BLaER1 (cell line): ENCODE data around the gene KCNJ12.

ENCODE experiments used
- H3K27ac ChIP-seq: shearing (Covaris generic); formaldehyde crosslinking; 2 replicates; pipeline ENCODE4 v1.8.1; 2022
- H3K27me3 ChIP-seq: shearing (Covaris generic); formaldehyde crosslinking; 2 replicates; pipeline ENCODE4 v1.8.1; 2022
- H3K36me3 ChIP-seq: shearing (Covaris generic); formaldehyde crosslinking; 2 replicates; pipeline ENCODE4 v1.8.1; 2022
- H3K4me1 ChIP-seq: shearing (Covaris generic); formaldehyde crosslinking; 2 replicates; pipeline ENCODE4 v1.8.1; 2022
- H3K4me2 ChIP-seq: shearing (Covaris generic); formaldehyde crosslinking; 2 replicates; pipeline ENCODE4 v1.8.1; 2022
- H3K4me3 ChIP-seq: shearing (Covaris generic); formaldehyde crosslinking; 2 replicates; pipeline ENCODE4 v1.8.1; 2022
- H3K9ac ChIP-seq: shearing (Covaris generic); formaldehyde crosslinking; 2 replicates; pipeline ENCODE4 v1.8.1; 2022
- H3K9me3 ChIP-seq: shearing (Covaris generic); formaldehyde crosslinking; 2 replicates; pipeline ENCODE4 v1.8.1; 2022
- H4K20me1 ChIP-seq: shearing (Covaris generic); formaldehyde crosslinking; 2 replicates; pipeline ENCODE4 v1.8.1; 2022
- Cebpa-rat ChIP-seq: shearing (Covaris generic); IDR thresholded peaks from 2 replicates; pipeline ENCODE4 v1.8.1; 2022

The KCNJ12 gene

DNA sequence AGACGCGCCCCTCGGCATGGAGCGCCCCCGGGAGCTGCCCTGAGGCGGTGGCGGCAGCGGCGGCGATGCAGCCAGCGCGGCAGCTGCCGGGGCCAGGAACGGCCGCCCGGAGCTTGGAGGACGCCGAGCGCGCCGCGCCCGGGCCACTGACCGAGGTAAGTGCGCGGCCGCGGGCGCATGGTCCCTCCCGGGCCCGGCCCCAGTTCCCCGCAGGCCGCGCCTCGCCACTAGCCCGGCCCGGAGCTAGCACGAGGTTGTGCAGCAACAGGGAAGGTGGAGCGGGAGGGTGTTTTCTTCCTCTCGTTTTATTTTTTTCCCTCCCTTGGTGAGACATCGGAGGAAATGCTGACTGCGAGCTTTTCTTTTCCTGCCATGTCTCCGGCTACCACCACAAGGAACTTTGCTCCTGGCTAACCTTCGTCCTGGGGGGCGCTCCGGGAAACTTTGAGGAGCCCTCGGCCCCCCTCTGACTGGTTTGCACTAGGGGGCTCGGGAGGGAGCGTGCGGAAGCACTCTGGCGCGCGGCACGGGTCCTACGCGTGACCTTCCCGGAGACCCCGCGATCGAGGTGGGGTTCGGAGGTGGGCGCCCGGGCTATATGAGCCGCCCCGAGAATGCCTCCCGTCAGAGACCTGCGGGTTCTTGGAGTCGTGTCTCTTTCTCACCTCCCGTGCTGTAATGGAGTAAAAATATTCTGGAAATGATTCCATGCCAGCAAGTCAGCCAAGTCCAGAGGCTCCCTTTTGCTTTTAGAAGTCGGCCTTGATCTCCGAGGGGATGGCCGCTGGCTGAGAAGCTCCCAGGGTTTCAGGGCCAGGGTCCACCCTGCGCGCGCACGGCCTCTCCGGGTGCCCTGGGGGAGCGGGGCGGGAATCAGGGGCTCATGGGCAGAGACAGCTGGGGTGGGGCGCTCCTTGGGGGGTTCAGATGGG lies 868 bp downstream of the KCNJ12 start:
- Histone ChIP-seq H3K4me3 (peak overlapping the region; percentile 93), H3K36me3 (peaks cover 39% of the 10 kb centered on the region), H3K27me3 (peaks cover 8% of the 10 kb centered on the region; the same call in 1 of the 2 replicates), H3K9ac (peak overlapping the region; percentile 92), H4K20me1 (peaks cover 49% of the 10 kb centered on the region), H3K27ac (peak overlapping the region; percentile 92), H3K4me1 (peaks cover 82% of the 10 kb centered on the region), H3K9me3 (no peaks in the 10 kb centered on the region), H3K4me2 (peak overlapping the region; percentile 96)
- TF ChIP-seq Cebpa-rat: no peak

DNA sequence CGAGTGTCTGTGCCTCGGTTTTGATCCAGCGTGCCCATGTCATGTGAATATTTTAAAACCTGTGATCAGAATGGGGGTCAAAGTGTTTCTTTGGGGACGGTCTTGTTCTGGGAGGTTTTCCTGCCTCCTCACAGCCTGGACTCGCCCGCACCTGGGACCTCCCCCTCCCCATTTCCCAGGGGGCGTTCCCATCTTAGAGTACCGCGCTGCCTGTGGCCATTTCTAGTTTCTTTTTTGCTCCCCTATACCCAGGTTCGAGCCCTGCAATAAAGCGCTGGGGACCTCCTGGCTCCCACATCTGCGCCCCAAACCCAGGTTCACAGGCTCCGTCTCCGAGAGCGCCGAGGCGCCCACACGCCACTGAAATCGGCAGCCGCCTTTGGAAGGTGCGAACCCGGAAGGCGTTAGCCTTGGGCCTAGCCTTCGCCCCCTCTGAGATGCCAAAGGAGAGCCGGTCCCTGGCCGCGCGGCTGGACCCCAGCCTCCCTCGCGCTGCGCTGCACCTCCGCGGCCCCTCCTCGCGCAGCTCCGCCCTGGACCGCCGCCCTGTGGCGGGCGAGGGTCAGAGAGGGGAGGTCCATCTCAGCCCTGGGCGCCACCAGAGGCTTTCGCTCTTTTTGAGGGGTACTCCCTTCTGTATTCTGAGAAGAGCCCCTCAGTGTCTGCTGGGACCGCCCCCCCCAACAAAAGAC lies 1.7 kb downstream of the KCNJ12 start:
- Histone ChIP-seq H3K9ac (peak overlapping the region; percentile 92), H3K4me3 (peak overlapping the region; percentile 93), H3K4me1 (peaks cover 82% of the 10 kb centered on the region), H3K27ac (peak overlapping the region; percentile 92), H4K20me1 (peaks cover 58% of the 10 kb centered on the region), H3K4me2 (peak overlapping the region; percentile 96), H3K27me3 (peaks cover 8% of the 10 kb centered on the region; the same call in 1 of the 2 replicates), H3K9me3 (no peaks in the 10 kb centered on the region), H3K36me3 (peaks cover 47% of the 10 kb centered on the region)
- TF ChIP-seq Cebpa-rat: no peak

- Histone ChIP-seq H3K4me1 (peaks cover 82% of the 10 kb centered on the region), H4K20me1 (peaks cover 65% of the 10 kb centered on the region), H3K9me3 (no peaks in the 10 kb centered on the region), H3K4me3 (peak overlapping the region; percentile 93), H3K4me2 (peak overlapping the region; percentile 96), H3K9ac (peak overlapping the region; percentile 92), H3K27ac (peak overlapping the region; percentile 92), H3K36me3 (peaks cover 54% of the 10 kb centered on the region), H3K27me3 (peaks cover 8% of the 10 kb centered on the region; the same call in 1 of the 2 replicates)
- no peak for TF ChIP-seq Cebpa-rat
Observed at GRCh38 chr17:21378553-21378952, 2.4 kb downstream of the KCNJ12 start.

DNA sequence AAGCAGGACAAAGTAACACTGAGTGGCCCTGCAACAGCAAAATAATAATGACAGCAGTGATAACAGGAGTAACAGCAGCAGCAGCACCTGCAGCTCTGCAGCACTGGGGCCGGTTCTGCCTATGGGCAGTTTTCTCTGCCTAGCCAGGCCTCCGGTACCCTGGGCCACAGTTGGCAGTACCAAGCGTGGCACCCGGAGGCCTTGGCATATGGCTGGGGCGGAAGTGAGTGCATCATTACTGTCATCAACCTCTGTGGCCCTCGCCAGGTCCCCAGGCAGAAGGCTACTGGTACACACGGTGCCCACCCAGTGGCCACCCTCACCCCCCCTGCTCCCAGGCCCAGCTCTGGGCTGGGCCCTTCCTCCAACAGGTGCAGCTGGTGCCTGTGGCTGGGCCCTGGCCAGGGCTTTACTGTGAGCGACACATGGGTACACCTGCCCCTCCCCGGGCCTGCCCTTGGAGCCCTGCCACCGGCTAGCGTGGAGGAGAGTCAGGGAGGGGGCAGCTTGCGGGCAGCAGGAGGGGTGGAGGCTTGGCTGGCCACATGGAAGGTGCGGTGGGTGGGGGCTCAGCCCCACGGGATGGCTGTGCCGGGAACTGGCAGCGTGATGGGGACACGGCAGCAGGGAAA lies 3.0 kb downstream of the KCNJ12 start:
- Histone ChIP-seq H4K20me1 (peaks cover 71% of the 10 kb centered on the region), H3K27me3 (peaks cover 8% of the 10 kb centered on the region; the same call in 1 of the 2 replicates), H3K4me1 (peaks cover 82% of the 10 kb centered on the region), H3K4me3 (peak overlapping the region; percentile 93), H3K9ac (peak overlapping the region; percentile 92), H3K27ac (peak overlapping the region; percentile 48; the same call in 1 of the 2 replicates), H3K36me3 (peaks cover 61% of the 10 kb centered on the region), H3K4me2 (peak overlapping the region; percentile 96), H3K9me3 (no peaks in the 10 kb centered on the region)
- no peak for TF ChIP-seq Cebpa-rat

- H4K20me1 ChIP-seq: peaks cover 86% of the 10 kb centered on the region
- H3K27ac ChIP-seq: peak overlapping the region; percentile 59
- no peak for TF ChIP-seq Cebpa-rat
- H3K4me1 ChIP-seq: peaks cover 81% of the 10 kb centered on the region
- H3K9ac ChIP-seq: peak overlapping the region; percentile 50
- H3K4me3 ChIP-seq: peak overlapping the region; percentile 22; the same call in 1 of the 2 replicates
- H3K9me3 ChIP-seq: no peaks in the 10 kb centered on the region
- H3K4me2 ChIP-seq: peak overlapping the region; percentile 96
- peaks cover 73% of the 10 kb centered on the region for H3K36me3 ChIP-seq
- peaks cover 8% of the 10 kb centered on the region; the same call in 1 of the 2 replicates for H3K27me3 ChIP-seq
Observed at GRCh38 chr17:21380659-21381058, 4.5 kb downstream of the KCNJ12 start.

GRCh38 chr17:21381076-21381706 lies 5.0 kb downstream of the KCNJ12 start:
- Histone ChIP-seq H3K27ac (peak overlapping the region; percentile 59), H3K4me2 (peak overlapping the region; percentile 96), H3K4me3 (no peak overlapping the region; the same call in 1 of the 2 replicates), H4K20me1 (peaks cover 91% of the 10 kb centered on the region), H3K36me3 (peaks cover 78% of the 10 kb centered on the region), H3K9me3 (no peaks in the 10 kb centered on the region), H3K4me1 (peaks cover 82% of the 10 kb centered on the region), H3K9ac (peak overlapping the region; percentile 50), H3K27me3 (peaks cover 8% of the 10 kb centered on the region; the same call in 1 of the 2 replicates)
- TF ChIP-seq Cebpa-rat: no peak

- no peak for TF ChIP-seq Cebpa-rat
- H3K4me3 ChIP-seq: no peak overlapping the region
- H3K36me3 ChIP-seq: peaks cover 92% of the 10 kb centered on the region
- H3K4me2 ChIP-seq: peak overlapping the region; percentile 96; the same call in 1 of the 2 replicates
- peaks cover under 1% of the 10 kb centered on the region; the same call in 1 of the 2 replicates for H3K27me3 ChIP-seq
- H3K27ac ChIP-seq: peak overlapping the region; percentile 22; the same call in 1 of the 2 replicates
- no peaks in the 10 kb centered on the region for H3K9me3 ChIP-seq
- H3K4me1 ChIP-seq: peaks cover 98% of the 10 kb centered on the region
- peaks cover 100% of the 10 kb centered on the region for H4K20me1 ChIP-seq
- peak overlapping the region; percentile 32 for H3K9ac ChIP-seq
Observed at GRCh38 chr17:21382560-21383495, 6.7 kb downstream of the KCNJ12 start.

- Histone ChIP-seq H3K9ac (peak overlapping the region; percentile 7; the same call in 1 of the 2 replicates), H3K9me3 (no peaks in the 10 kb centered on the region), H3K4me1 (peaks cover 98% of the 10 kb centered on the region), H3K4me2 (peak overlapping the region; percentile 93), H3K36me3 (peaks cover 82% of the 10 kb centered on the region), H3K27me3 (no peaks in the 10 kb centered on the region), H4K20me1 (peaks cover 100% of the 10 kb centered on the region), H3K27ac (0 out of 2 replicates have a peak overlapping the region, but pooled peaks have one; percentile 12), H3K4me3 (no peak overlapping the region)
- no peak for TF ChIP-seq Cebpa-rat
Observed at GRCh38 chr17:21385281-21385845, 9.2 kb downstream of the KCNJ12 start.
